HEK293 (cell line): Measurements from ENCODE around the gene PACRG.

Experiments used
- CTCF ChIA-PET: fragments of 350-600 bp; formaldehyde crosslinking; extraction: SDS; loops from one replicate; lab custom pipeline; 2021; ENCODE audit warnings: antibody characterized with exemption; lab: Yijun Ruan, JAX
- POLR2A ChIA-PET: fragments of 300-600 bp; formaldehyde crosslinking; extraction: SDS; loops from one replicate; lab custom pipeline; 2020; ENCODE audit warnings: antibody characterized with exemption, inconsistent platforms; lab: Yijun Ruan, JAX
- H3K27ac ChIP-seq: fragments of 200-500 bp; sonication (Bioruptor generic); 2 replicates; pipeline ENCODE4 v1.5.1; 2014; ENCODE audit warnings: low read depth, low read length, control low read depth, inconsistent platforms; ENCODE audit errors: extremely low read depth
- H3K36me3 ChIP-seq, 2 experiments: fragments of 200-500 bp in 1 of 2; sonication (Bioruptor generic) in 1 of 2; 1 replicate in 1 of 2; 2 replicates in 1 of 2; pipeline ENCODE4 v1.5.1; 2014 to 2017; ENCODE audit warnings: inconsistent platforms in 2 of 2, low read length in 2 of 2; ENCODE audit not compliant: control insufficient read depth in 2 of 2, insufficient read depth in 1 of 2
- H3K4me1 ChIP-seq: fragments of 200-500 bp; sonication (Bioruptor generic); 2 replicates; pipeline ENCODE4 v1.5.1; 2014; ENCODE audit warnings: mild to moderate bottlenecking, low read length, inconsistent platforms; ENCODE audit not compliant: control insufficient read depth, insufficient read depth
- H3K4me3 ChIP-seq: 2 replicates; pipeline ENCODE4 v1.5.1; 2011; ENCODE audit warnings: low read depth, mild to moderate bottlenecking, control low read depth, low read length, moderate library complexity
- H3K9me3 ChIP-seq: fragments of 200-500 bp; sonication (Bioruptor generic); 2 replicates; pipeline ENCODE4 v1.5.1; 2014; ENCODE audit warnings: low read depth, low read length, inconsistent platforms; ENCODE audit not compliant: control insufficient read depth, insufficient read depth
- BCL6B ChIP-seq: fragments of 450-650 bp; formaldehyde crosslinking; IDR thresholded peaks from 2 replicates; pipeline ENCODE4 v1.5.1; 2017; ENCODE audit warnings: missing biosample characterization, missing genetic modification characterization
- KLF9 ChIP-seq: fragments of 450-650 bp; formaldehyde crosslinking; IDR thresholded peaks from 2 replicates; pipeline ENCODE4 v1.5.1; 2016; ENCODE audit warnings: missing biosample characterization, missing genetic modification characterization, low read depth
- MYNN ChIP-seq: fragments of 450-650 bp; formaldehyde crosslinking; IDR thresholded peaks from 2 replicates; pipeline ENCODE4 v1.5.1; 2016; ENCODE audit warnings: missing biosample characterization, missing genetic modification characterization, borderline replicate concordance
- SALL2 ChIP-seq: fragments of 450-650 bp; formaldehyde crosslinking; IDR thresholded peaks from 2 replicates; pipeline ENCODE4 v1.5.0; 2017; ENCODE audit warnings: missing biosample characterization, mild to moderate bottlenecking, missing genetic modification characterization, borderline replicate concordance
- SCRT2 ChIP-seq: fragments of 450-650 bp; formaldehyde crosslinking; IDR thresholded peaks from 2 replicates; pipeline ENCODE4 v1.5.1; 2016; ENCODE audit warnings: missing biosample characterization, missing genetic modification characterization
- TRIM28 ChIP-seq: IDR thresholded peaks from 2 replicates; pipeline ENCODE4 v1.6.1; 2011; ENCODE audit warnings: low read length, control low read depth, borderline replicate concordance
- ZBTB21 ChIP-seq: fragments of 450-650 bp; formaldehyde crosslinking; IDR thresholded peaks from 2 replicates; pipeline ENCODE4 v1.5.1; 2017; ENCODE audit warnings: missing biosample characterization, missing genetic modification characterization
- ZEB2 ChIP-seq: fragments of 450-650 bp; formaldehyde crosslinking; IDR thresholded peaks from 2 replicates; pipeline ENCODE4 v1.5.1; 2016; ENCODE audit warnings: missing biosample characterization, missing genetic modification characterization
- ZFP3 ChIP-seq: fragments of 450-650 bp; formaldehyde crosslinking; IDR thresholded peaks from 2 replicates; pipeline ENCODE4 v1.5.1; 2016; ENCODE audit warnings: low read depth, missing biosample characterization, missing genetic modification characterization
- ZFP69B ChIP-seq: fragments of 450-650 bp; formaldehyde crosslinking; IDR thresholded peaks from 2 replicates; pipeline ENCODE4 v1.5.1; 2016; ENCODE audit warnings: missing biosample characterization, missing genetic modification characterization
- ZNF184 ChIP-seq: fragments of 450-650 bp; IDR thresholded peaks from 2 replicates; pipeline ENCODE4 v1.5.1; 2018; ENCODE audit warnings: missing biosample characterization, mild to moderate bottlenecking, missing genetic modification characterization
- ZNF214 ChIP-seq: fragments of 450-650 bp; formaldehyde crosslinking; IDR thresholded peaks from 2 replicates; pipeline ENCODE4 v1.5.1; 2017; ENCODE audit warnings: missing biosample characterization, mild to moderate bottlenecking, missing genetic modification characterization, borderline replicate concordance
- ZNF223 ChIP-seq: fragments of 450-650 bp; formaldehyde crosslinking; IDR thresholded peaks from 2 replicates; pipeline ENCODE4 v1.5.1; 2016; ENCODE audit warnings: missing biosample characterization, missing genetic modification characterization
- ZNF239 ChIP-seq: fragments of 450-650 bp; formaldehyde crosslinking; IDR thresholded peaks from 2 replicates; pipeline ENCODE4 v1.5.1; 2016; ENCODE audit warnings: missing biosample characterization, missing genetic modification characterization
- ZNF280D ChIP-seq: fragments of 450-650 bp; formaldehyde crosslinking; IDR thresholded peaks from 2 replicates; pipeline ENCODE4 v1.5.1; 2016; ENCODE audit warnings: missing biosample characterization, missing genetic modification characterization
- ZNF571 ChIP-seq: fragments of 450-650 bp; formaldehyde crosslinking; IDR thresholded peaks from 2 replicates; pipeline ENCODE4 v1.5.0; 2017; ENCODE audit warnings: missing biosample characterization, missing genetic modification characterization
- ZNF600 ChIP-seq: fragments of 450-650 bp; formaldehyde crosslinking; IDR thresholded peaks from 2 replicates; pipeline ENCODE4 v1.5.1; 2016; ENCODE audit warnings: missing biosample characterization, missing genetic modification characterization
- ZNF654 ChIP-seq: fragments of 450-650 bp; formaldehyde crosslinking; IDR thresholded peaks from 2 replicates; pipeline ENCODE4 v1.5.1; 2016; ENCODE audit warnings: low read depth, missing biosample characterization, missing genetic modification characterization
- ZNF707 ChIP-seq: fragments of 450-650 bp; formaldehyde crosslinking; IDR thresholded peaks from 2 replicates; pipeline ENCODE4 v1.5.1; 2016; ENCODE audit warnings: missing biosample characterization, missing genetic modification characterization
- ZNF843 ChIP-seq: fragments of 450-650 bp; formaldehyde crosslinking; IDR thresholded peaks from 2 replicates; pipeline ENCODE4 v1.5.1; 2016; ENCODE audit warnings: missing biosample characterization, missing genetic modification characterization

Gene PACRG

GRCh38 chr6:162713974-162714780 lies 13.6 kb upstream of the PACRG start:
- POLR2A ChIA-PET: no interaction called here
- CTCF ChIA-PET: no interaction called here
- no peak overlapping the region for H3K4me3 ChIP-seq

GRCh38 chr6:162715601-162716000 lies 12.2 kb upstream of the PACRG start:
- no peak overlapping the region for H3K27ac ChIP-seq
- H3K4me3 ChIP-seq: no peak overlapping the region
- ChIA-PET CTCF (no interaction called here), POLR2A (no interaction called here)
- no peaks in the 10 kb centered on the region for H3K36me3 ChIP-seq
- TF ChIP-seq ZNF654 (tag by site-specific recombination): no peak
- TF ChIP-seq ZNF184 (tag by site-specific recombination): no peak
- no peak for TF ChIP-seq ZNF600 (tag by site-specific recombination)
- no peak for TF ChIP-seq SALL2 (tag by site-specific recombination)
- no peak for TF ChIP-seq ZNF707 (tag by site-specific recombination)
- TF ChIP-seq ZNF214 (tag by site-specific recombination): no peak
- TF ChIP-seq ZNF239 (tag by site-specific recombination): no peak
- H3K9me3 ChIP-seq: no peaks in the 10 kb centered on the region
- no peaks in the 10 kb centered on the region for H3K4me1 ChIP-seq

More at GRCh38 chr6:162713974-162714780, 13.6 kb upstream of the PACRG start:
- TF ChIP-seq ZNF843: no peak
- TF ChIP-seq ZNF707 (tag by site-specific recombination): no peak
- no peak for TF ChIP-seq MYNN (tag by site-specific recombination)
- no peak for TF ChIP-seq BCL6B (tag by site-specific recombination)
- TF ChIP-seq KLF9 (tag by site-specific recombination): no peak
- TF ChIP-seq ZFP69B: no peak
- no peak for TF ChIP-seq TRIM28
- no peak for TF ChIP-seq ZEB2 (tag by site-specific recombination)
- no peak for TF ChIP-seq ZNF239 (tag by site-specific recombination)
- no peak for TF ChIP-seq ZNF280D (tag by site-specific recombination)
- TF ChIP-seq ZFP3 (tag by site-specific recombination): no peak
- TF ChIP-seq ZNF571: no peak
- TF ChIP-seq ZBTB21 (tag by site-specific recombination): no peak
- no peak for TF ChIP-seq ZNF654 (tag by site-specific recombination)
- Histone ChIP-seq H3K27ac (no peak overlapping the region), H3K36me3 (no peaks in the 10 kb centered on the region), H3K9me3 (no peaks in the 10 kb centered on the region), H3K4me1 (no peaks in the 10 kb centered on the region)

- Histone ChIP-seq H3K36me3 (no peaks in the 10 kb centered on the region), H3K4me1 (no peaks in the 10 kb centered on the region), H3K4me3 (no peak overlapping the region), H3K27ac (no peak overlapping the region), H3K9me3 (no peaks in the 10 kb centered on the region)
- ChIA-PET POLR2A (no interaction called here), CTCF (no interaction called here)
- TF ChIP-seq SCRT2 (tag by site-specific recombination) (peak; percentile 52), ZNF223 (tag by site-specific recombination) (no peak)
Measured at GRCh38 chr6:162719528-162719927, 8.2 kb upstream of the PACRG start.
